HG03103 (cell line): ENCODE results near the gene GAS7.

Experiments used
- ATAC-seq: cut with Tn5 transposase; IDR thresholded peaks from one replicate; pipeline ENCODE4 v1.9.1; 2021; ENCODE audit warnings: low read depth; ENCODE audit not compliant: unreplicated experiment

GAS7 gene

GRCh38 chr17:9959377-9959981 is 238.9 kb downstream of the GAS7 start:
- no peak for ATAC-seq

GRCh38 chr17:9958586-9959281 is 239.7 kb downstream of the GAS7 start:
- ATAC-seq = no peak

GRCh38 chr17:9957244-9957643 is 241.2 kb downstream of the GAS7 start:
- ATAC-seq = no peak

DNA sequence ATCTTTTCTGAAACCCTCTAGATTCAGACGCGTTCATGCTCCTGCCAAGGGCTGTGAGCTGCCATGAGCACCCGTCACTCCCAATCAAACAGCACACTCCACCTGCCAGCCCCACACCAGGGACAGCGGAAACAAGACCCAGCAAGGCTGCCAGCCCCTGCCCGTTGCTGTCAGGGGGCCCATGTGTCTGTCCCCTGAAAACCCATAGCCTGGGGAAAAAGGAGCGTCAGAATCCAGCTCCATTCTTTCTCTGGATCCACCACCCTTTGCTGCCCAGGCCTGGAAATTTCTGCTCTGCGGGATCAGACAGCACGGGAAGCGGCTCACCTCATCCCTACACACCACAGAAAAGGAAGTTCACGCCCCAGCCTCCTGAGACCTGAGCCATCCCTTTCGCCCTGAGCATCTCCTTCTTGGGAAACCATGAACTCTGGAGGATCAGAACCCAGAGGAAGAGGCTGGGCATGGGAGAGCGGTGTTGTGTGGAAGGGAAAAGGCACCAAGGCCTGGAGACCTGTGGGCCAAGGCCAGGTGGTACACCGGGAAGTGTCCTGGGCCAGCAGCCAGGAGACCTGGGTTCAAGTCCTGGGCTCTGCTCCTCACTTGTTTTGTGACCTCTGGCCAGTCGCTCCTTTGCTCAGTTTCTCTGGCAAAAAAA is 241.8 kb downstream of the GAS7 start:
- no peak for ATAC-seq

DNA sequence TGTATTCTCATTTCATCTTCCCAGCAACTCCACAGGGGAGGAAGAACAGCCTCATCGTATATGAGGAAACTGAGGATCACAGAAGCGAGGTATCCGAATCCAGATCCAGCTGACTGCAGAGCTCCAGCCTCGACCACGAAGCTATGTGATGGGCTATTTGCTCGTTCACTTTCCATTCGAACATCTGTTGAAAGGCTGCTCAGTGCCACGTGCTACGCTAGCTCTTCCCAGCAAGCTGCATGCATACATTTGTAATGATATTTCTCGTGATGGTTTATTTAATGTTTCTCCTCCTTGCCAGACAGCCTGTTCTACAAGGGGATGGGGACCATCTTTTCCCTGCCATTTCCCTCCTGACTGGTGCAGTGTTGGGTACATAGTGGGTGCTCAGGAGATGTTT is 244.9 kb downstream of the GAS7 start:
- no peak for ATAC-seq

- no peak for ATAC-seq
These were observed 246.6 kb downstream of the GAS7 start for GRCh38 chr17:9951803-9952202.

DNA sequence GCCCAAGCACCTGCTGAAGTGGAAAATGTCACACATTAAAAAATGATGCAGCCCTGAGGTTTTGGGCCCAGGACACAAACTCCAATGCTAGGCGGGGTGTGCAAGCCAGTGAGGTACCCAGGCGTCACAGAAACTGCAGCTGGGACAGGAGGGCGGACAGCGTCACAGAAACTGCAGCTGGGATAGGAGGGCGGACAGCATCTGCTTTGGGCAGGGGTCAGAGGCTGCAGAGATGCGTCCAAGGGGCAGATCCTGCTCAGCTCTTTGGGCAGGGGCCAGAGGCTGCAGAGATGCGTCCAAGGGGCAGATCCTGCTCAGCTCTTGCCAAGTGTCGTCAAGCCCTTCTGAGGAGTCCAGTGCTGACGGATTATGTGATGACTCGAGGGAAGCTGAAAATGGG is 249.5 kb downstream of the GAS7 start:
- ATAC-seq = no peak

DNA sequence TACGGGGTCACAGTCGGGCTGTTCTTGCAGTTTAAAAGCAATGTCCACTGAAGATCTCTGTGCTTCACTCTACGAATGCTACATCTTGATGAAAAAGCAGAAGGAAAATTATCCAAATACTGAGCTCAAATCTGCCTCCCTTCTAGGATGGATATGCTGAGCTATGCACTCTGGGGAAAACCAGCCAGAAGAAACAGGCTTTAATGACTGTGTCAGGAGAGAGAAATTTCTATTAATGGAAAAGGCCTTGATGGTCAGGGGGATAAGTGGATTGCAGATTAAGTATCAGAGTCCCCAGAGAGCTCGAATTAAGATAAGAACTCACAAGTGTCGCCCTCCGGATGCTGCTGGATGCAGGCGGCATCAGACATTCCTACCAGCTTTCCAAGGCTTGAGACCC is 253.7 kb downstream of the GAS7 start:
- no peak for ATAC-seq

- ATAC-seq = no peak
These were observed 255.1 kb downstream of the GAS7 start for GRCh38 chr17:9943343-9943742.

GRCh38 chr17:9942885-9943284 is 255.5 kb downstream of the GAS7 start:
- ATAC-seq = no peak

DNA sequence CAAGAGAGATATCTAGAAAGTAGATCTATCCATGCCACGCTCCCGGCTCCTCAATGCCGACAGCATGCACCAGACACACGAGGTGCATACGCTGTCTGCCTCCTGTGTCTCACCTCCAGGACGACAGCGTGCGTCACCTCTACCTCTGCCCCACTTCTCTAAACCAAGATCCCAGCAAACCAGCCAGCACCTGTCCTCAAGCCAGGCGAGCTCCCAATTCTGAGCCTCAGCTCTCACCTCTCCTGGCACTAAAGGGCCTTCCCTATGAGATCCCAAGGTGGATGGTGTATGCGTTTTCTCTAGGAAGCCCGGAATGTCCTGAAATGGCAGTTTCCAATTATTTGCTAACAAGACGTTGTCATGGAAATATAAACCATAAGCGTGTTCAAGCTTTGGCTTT is 257.1 kb downstream of the GAS7 start:
- no peak for ATAC-seq

DNA sequence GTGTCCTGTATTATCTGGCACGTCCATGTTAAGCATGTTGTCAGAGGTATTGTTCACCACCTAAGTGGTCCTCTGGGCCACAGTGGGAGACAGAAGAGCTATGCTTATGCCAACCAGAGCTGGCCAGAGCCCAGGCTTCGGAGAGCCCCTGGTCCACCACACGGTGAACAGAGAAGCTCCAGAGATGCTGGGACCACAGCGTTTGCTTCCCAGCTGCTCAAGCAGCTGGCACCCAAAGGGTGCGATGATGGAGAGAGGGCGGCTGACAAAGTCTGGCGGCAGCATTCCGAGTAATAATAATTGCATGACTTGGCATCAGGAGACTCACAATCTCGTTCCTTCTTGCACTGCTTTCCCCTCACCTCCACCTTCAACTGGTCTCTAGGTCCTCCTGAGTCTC is 257.6 kb downstream of the GAS7 start:
- ATAC-seq = no peak

- ATAC-seq = no peak
These were observed 259.6 kb downstream of the GAS7 start for GRCh38 chr17:9938764-9939163.

DNA sequence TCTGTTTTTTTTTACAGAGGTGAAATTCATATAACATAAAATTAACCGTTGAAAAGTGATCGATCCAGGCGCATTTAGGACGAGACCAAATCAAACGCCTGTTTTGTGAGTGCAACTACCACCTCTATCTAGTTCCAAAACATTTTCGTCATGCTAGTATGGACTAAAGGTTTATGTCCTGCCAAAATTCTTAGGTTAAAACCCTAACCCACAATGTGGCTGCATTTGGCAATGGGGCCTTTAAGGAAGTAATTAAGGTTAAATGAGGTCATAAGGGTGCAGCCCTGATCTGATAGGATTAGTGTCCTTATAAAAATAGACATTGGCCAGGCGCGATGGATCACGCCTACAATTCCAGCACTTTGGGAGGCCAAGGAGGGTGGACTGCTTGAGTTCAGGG is 260.5 kb downstream of the GAS7 start:
- ATAC-seq = no peak

- ATAC-seq = no peak
These were observed 261.1 kb downstream of the GAS7 start for GRCh38 chr17:9937241-9937761.

DNA sequence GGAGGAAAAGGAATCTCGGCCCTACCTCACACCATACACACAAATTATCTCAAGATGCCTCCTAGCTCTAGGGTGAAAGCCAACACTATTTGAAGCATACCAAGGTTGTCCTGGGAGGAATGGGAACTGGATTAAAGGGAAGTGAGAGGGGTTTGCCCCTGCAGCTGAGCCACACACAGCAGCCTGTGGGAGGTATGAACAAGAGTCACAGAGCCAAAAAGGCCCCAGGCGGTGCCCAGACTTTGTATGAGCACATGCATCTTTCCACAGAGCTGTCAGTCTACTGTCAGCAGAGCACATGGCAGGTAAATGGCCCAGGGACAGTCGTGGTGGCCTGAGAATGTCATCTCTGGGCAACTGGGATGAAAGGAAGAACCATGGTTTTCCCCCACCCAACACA is 262.3 kb downstream of the GAS7 start:
- ATAC-seq = no peak

DNA sequence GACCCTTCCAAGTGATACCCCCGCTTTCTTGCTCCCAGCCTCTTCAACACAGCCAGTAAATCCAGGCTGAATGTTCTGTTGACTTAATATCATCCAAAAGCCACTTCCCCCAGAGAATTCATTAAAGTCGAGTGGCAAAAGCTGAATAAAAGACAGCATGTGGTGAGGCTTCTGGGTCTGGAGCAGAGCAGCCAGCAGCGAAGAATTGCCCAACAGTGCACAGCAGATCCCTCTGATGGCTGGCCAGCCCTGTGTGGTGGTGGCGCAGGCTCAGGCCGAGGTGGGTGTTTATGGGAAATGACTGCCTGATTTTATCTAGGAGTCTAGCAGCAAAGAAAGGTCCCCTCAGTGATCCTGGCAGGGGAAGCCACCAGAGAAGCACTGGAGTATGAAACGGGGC is 263.0 kb downstream of the GAS7 start:
- ATAC-seq = no peak

DNA sequence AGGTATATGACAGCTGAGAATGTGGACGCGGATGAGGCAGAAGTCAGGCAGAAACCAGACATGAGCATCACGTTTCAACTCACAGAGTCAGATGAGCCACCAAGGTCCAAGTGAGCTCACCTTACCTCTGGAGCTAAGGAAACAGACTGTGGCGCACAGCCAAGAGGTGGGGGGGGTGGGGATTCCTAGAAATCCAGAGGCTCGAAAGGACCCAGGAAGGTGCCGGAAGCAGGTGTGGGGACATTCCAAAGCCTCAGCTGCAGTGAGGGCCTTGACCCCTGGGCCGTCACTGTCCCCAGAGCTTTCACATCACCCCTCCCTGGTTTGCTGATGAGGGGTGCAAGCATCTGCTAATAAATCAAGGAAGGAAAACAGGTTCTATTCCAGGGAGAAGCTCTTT is 264.1 kb downstream of the GAS7 start:
- no peak for ATAC-seq

DNA sequence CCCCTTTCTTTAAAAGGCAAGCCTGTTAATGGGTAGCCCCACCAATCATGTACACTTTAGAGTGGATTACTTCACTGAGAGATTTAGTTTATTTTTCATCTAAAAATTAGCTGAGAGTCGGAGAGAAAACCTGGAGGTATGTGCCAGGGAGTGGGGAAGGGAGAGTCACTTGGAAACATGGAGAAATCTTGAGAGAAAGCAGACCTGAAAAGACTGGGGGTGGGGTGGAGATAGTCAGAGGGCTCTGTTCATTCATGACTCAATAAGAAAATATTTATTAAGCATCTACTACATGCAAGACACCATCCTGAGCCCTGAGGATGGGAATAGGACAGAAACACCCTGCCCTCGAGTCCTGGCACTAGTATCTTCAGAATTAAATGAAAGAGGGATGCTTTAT is 265.9 kb downstream of the GAS7 start:
- ATAC-seq = no peak

DNA sequence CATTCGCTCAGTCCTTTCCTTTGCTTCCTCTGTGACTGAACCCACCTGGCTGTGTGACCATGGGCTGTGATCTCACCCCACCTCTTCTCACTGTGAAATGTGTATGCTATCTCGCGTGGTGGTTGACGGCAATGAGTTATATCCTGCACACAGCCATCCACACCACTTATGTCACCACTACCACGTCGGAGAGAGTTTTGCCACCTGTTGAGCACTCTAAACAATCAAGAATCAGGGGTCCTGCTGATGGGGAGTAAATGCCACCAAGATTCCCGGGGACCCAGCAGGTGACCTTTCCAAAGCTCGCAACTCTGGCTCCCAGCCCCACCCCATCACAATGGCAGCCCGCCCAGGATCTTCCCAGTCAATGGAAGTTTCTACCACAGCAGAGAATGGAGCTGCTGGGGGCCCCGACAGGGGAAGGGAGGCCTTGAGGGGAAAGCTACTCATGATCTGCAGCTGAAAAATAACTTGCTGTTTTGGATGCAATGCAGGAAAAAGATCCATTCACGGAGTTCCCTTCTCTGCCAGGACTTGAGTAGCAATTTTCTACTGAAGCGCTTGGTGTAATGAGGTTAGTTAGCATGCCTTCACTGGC is 267.2 kb downstream of the GAS7 start:
- ATAC-seq = no peak

- no peak for ATAC-seq
These were observed 268.5 kb downstream of the GAS7 start for GRCh38 chr17:9929871-9930270.
